ENCODE results near the gene THBS1. TPM values are rescaled to one million over a fixed set of nuclear protein-coding genes. Genes with fewer than 3 reads are reported as not detected.

The THBS1 gene
- total RNA-seq, 1 experiment from 2014 or later, result 342 TPM

GRCh38 chr15:39644136-39644535, 63.3 kb downstream of the THBS1 start:
- Mint-ChIP-seq H3K27ac (ENCODE audit: unreplicated experiment) (no peak overlapping the region), H3K36me3 (ENCODE audit: insufficient read depth, unreplicated experiment) (no peaks in the 10 kb centered on the region), H3K4me3 (ENCODE audit: unreplicated experiment) (no peak overlapping the region), H3K4me1 (ENCODE audit: low read depth, unreplicated experiment) (no peaks in the 10 kb centered on the region), H3K27me3 (ENCODE audit: insufficient read depth, unreplicated experiment) (no peaks in the 10 kb centered on the region), H3K9me3 (ENCODE audit: unreplicated experiment) (no peaks in the 10 kb centered on the region)
- Histone ChIP-seq H3K4me1 (peaks cover 4% of the 10 kb centered on the region), H3K27me3 (replicated peaks; ENCODE audit: control insufficient read depth, insufficient read depth, low read length) (no peaks in the 10 kb centered on the region), H3K36me3 (ENCODE audit: control insufficient read depth, insufficient read depth, low read length) (no peaks in the 10 kb centered on the region), H3K9me3 (no peaks in the 10 kb centered on the region), H3K4me3 (ENCODE audit: low read depth, low read length) (no peak overlapping the region)
- TF ChIP-seq CTCF (IDR thresholded peaks at IDR 0.05; ENCODE audit: insufficient read depth in 1 of 2, low read depth in 1 of 2, low read length in 1 of 2, severe bottlenecking in 1 of 2, unreplicated experiment in 1 of 2), result no peak
- POLR2A ChIA-PET, result no interaction called here
- DNase-seq, result no peak
- CTCF ChIA-PET, result interaction anchor here (0.6 kb wide), 1 partner anchor 112 kb away, joined by 3 read pairs; no protein-coding TSS in a partner anchor
- BruUV-seq (replicated peaks), result no TSS peak
- intact Hi-C loops (cut with micrococcal nuclease; ENCODE audit: unreplicated experiment), result no loop called here

GRCh38 chr15:39645138-39645975, 64.5 kb downstream of the THBS1 start:
- ChIA-PET CTCF (no interaction called here), POLR2A (no interaction called here)
- Mint-ChIP-seq H3K4me3 (ENCODE audit: unreplicated experiment) (no peak overlapping the region), H3K27me3 (ENCODE audit: insufficient read depth, unreplicated experiment) (no peaks in the 10 kb centered on the region), H3K27ac (ENCODE audit: unreplicated experiment) (no peak overlapping the region), H3K9me3 (ENCODE audit: unreplicated experiment) (no peaks in the 10 kb centered on the region), H3K4me1 (ENCODE audit: low read depth, unreplicated experiment) (no peaks in the 10 kb centered on the region), H3K36me3 (ENCODE audit: insufficient read depth, unreplicated experiment) (no peaks in the 10 kb centered on the region)
- no TSS peak for BruUV-seq (replicated peaks)
- H3K4me3 ChIP-seq (ENCODE audit: low read depth, low read length), result no peak overlapping the region
- no peak for TF ChIP-seq CTCF (IDR thresholded peaks at IDR 0.05; ENCODE audit: insufficient read depth in 1 of 2, low read depth in 1 of 2, low read length in 1 of 2, severe bottlenecking in 1 of 2, unreplicated experiment in 1 of 2)
- no peak for DNase-seq
- H3K4me1 ChIP-seq, result no peaks in the 10 kb centered on the region
- intact Hi-C loops (cut with micrococcal nuclease; ENCODE audit: unreplicated experiment), result no loop called here
- H3K9me3 ChIP-seq, result no peaks in the 10 kb centered on the region
- H3K36me3 ChIP-seq (ENCODE audit: control insufficient read depth, insufficient read depth, low read length), result no peaks in the 10 kb centered on the region
- no peaks in the 10 kb centered on the region for H3K27me3 ChIP-seq (replicated peaks; ENCODE audit: control insufficient read depth, insufficient read depth, low read length)

DNA sequence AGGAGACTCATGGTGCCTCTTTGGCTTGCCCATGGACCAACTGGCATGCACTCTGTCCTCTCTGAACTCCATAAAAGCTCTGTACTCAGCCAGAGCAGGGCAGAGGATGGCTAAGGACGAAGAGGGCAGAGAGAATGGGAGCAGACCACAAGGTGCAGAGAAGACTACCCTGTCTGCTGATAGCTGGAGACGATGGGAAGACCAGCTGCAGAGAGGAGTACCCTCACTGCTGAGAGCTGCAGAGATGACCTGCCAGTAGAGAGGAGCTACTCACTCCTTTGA, 65.0 kb downstream of the THBS1 start:
- H3K27ac Mint-ChIP-seq (ENCODE audit: unreplicated experiment), result no peak overlapping the region
- no peak for DNase-seq
- H3K27me3 ChIP-seq (replicated peaks; ENCODE audit: control insufficient read depth, insufficient read depth, low read length), result no peaks in the 10 kb centered on the region
- intact Hi-C loops (cut with micrococcal nuclease; ENCODE audit: unreplicated experiment), result no loop called here
- H3K27me3 Mint-ChIP-seq (ENCODE audit: insufficient read depth, unreplicated experiment), result no peaks in the 10 kb centered on the region
- H3K4me3 Mint-ChIP-seq (ENCODE audit: unreplicated experiment), result no peak overlapping the region
- POLR2A ChIA-PET, result no interaction called here
- no peaks in the 10 kb centered on the region for H3K4me1 ChIP-seq
- H3K36me3 ChIP-seq (ENCODE audit: control insufficient read depth, insufficient read depth, low read length), result no peaks in the 10 kb centered on the region
- no peak overlapping the region for H3K4me3 ChIP-seq (ENCODE audit: low read depth, low read length)
- no peaks in the 10 kb centered on the region for H3K4me1 Mint-ChIP-seq (ENCODE audit: low read depth, unreplicated experiment)
- CTCF ChIA-PET, result no interaction called here
- no peak for TF ChIP-seq CTCF (IDR thresholded peaks at IDR 0.05; ENCODE audit: insufficient read depth in 1 of 2, low read depth in 1 of 2, low read length in 1 of 2, severe bottlenecking in 1 of 2, unreplicated experiment in 1 of 2)
- no TSS peak for BruUV-seq (replicated peaks)
- no peaks in the 10 kb centered on the region for H3K9me3 Mint-ChIP-seq (ENCODE audit: unreplicated experiment)
- H3K36me3 Mint-ChIP-seq (ENCODE audit: insufficient read depth, unreplicated experiment), result no peaks in the 10 kb centered on the region
- no peaks in the 10 kb centered on the region for H3K9me3 ChIP-seq

Measured in Caco-2 (cell line).